HepG2 (cell line): ENCODE measurements around the gene BICRA. TPM values are rescaled to one million over a fixed set of nuclear protein-coding genes. Genes with fewer than 3 reads are reported as not detected.

Experiments used
- ATAC-seq: fragments of 200-7000 bp; cut with Tn5 transposase; 3 replicates; pipeline ENCODE4 v1.9.1; 2020; ENCODE audit warnings: mild to moderate bottlenecking, moderate library complexity
- BruUV-seq: library from RNA; stranded (reverse); fragments of 400-500 nt; replicated peaks from 2 replicates; lab custom pipeline; 2021; lab: Mats Ljungman, UMichigan
- CTCF ChIA-PET: fragments of 300-600 bp; formaldehyde crosslinking; extraction: SDS; loops from one replicate; lab custom pipeline; 2021; ENCODE audit warnings: low total read pairs, inconsistent platforms, low intra/inter-chr PET ratio; lab: Yijun Ruan, JAX
- POLR2A ChIA-PET: fragments of 350-600 bp; sonication (Branson Sonifier 250); formaldehyde crosslinking; loops from one replicate; lab custom pipeline; 2020; ENCODE audit warnings: antibody characterized with exemption, inconsistent platforms; lab: Yijun Ruan, JAX
- DNase-seq: peaks from one replicate; pipeline ENCODE4 v3.0.0-alpha.2; 2015; ENCODE audit warnings: low spot score
- FAIRE-seq: peaks from 3 replicates; lab custom pipeline; 2011; peaks lifted over from hg19 to GRCh38; lab: Jason Lieb, UNC
- H2AFZ ChIP-seq: one replicate; pipeline ENCODE4 v1.6.1; 2011; ENCODE audit warnings: low read length, inconsistent platforms
- H3K27ac ChIP-seq: fragments of 300-600 bp; 3 replicates; pipeline ENCODE4 v1.8.0; 2011; ENCODE audit warnings: mixed run types, mild to moderate bottlenecking, mixed read lengths, low read length, inconsistent platforms; ENCODE audit not compliant: insufficient read depth; ENCODE audit errors: extremely low read length
- H3K27me3 ChIP-seq, 2 experiments: fragments of 200-600 bp in 1 of 2; 2 replicates in 1 of 2; 3 replicates in 1 of 2; pipeline versions ENCODE4 v1.6.0 to v1.8.0; 2011; ENCODE audit warnings: low read length in 2 of 2, mild to moderate bottlenecking in 2 of 2, moderate library complexity in 2 of 2, inconsistent platforms in 1 of 2; ENCODE audit not compliant: insufficient read depth in 2 of 2, control insufficient read depth in 1 of 2
- H3K36me3 ChIP-seq, 2 experiments: fragments of 200-600 bp in 1 of 2; replicated peaks in 1 of 2; 2 replicates in 1 of 2; 3 replicates in 1 of 2; pipeline versions ENCODE4 v1.5.1 to v1.8.0; 2011; ENCODE audit warnings: low read length in 2 of 2, inconsistent platforms in 1 of 2; ENCODE audit not compliant: insufficient read depth in 2 of 2, control insufficient read depth in 1 of 2
- H3K4me1 ChIP-seq: 2 replicates; pipeline ENCODE4 v1.5.1; 2012; ENCODE audit warnings: low read length, inconsistent platforms; ENCODE audit not compliant: insufficient read depth
- H3K4me2 ChIP-seq: 2 replicates; pipeline ENCODE4 v1.6.0; 2011; ENCODE audit warnings: low read depth, low read length, inconsistent platforms
- H3K4me3 ChIP-seq, 3 experiments: fragments of 200-600 bp in 1 of 3; sonication (generic), shearing (Covaris generic) in 1 of 3; replicated peaks in 1 of 3; 2 replicates each; pipeline ENCODE4 v1.5.1; 2011 to 2016; ENCODE audit warnings: low read length in 3 of 3, inconsistent platforms in 2 of 3, low read depth in 2 of 3, mild to moderate bottlenecking in 2 of 3, control low read depth in 1 of 3, mixed read lengths in 1 of 3; ENCODE audit not compliant: insufficient read depth in 1 of 3
- H3K79me2 ChIP-seq: one replicate; pipeline ENCODE4 v1.6.1; 2011; ENCODE audit warnings: low read length, inconsistent platforms; ENCODE audit not compliant: insufficient read depth
- H3K9ac ChIP-seq: 2 replicates; pipeline ENCODE4 v1.6.0; 2011; ENCODE audit warnings: mild to moderate bottlenecking, low read depth, low read length, inconsistent platforms; ENCODE audit not compliant: insufficient read depth
- H3K9me3 ChIP-seq: 2 replicates; pipeline ENCODE4 v1.5.1; 2012; ENCODE audit warnings: mild to moderate bottlenecking, low read length
- H4K20me1 ChIP-seq: 2 replicates; pipeline ENCODE4 v1.6.0; 2011; ENCODE audit warnings: inconsistent platforms, mild to moderate bottlenecking, low read length, moderate library complexity; ENCODE audit not compliant: insufficient read depth
- CENPBD1 ChIP-seq: sonication (generic); formaldehyde crosslinking; IDR thresholded peaks from 2 replicates; pipeline ENCODE4 v1.8.0; 2022; ENCODE audit warnings: missing genetic modification reagents, low read depth, mild to moderate bottlenecking, borderline replicate concordance
- KLF9 ChIP-seq: IDR thresholded peaks from 2 replicates; pipeline ENCODE4 v1.6.1; 2016; ENCODE audit warnings: low read depth
- RBM22 ChIP-seq: fragments of 200-400 bp; formaldehyde crosslinking; optimal IDR thresholded peaks from 2 replicates; pipeline ENCODE3; 2017; ENCODE audit warnings: mild to moderate bottlenecking, low read length, moderate library complexity
- SKIL ChIP-seq: sonication (generic); formaldehyde crosslinking; IDR thresholded peaks from 2 replicates; pipeline ENCODE4 v1.8.0; 2022; ENCODE audit warnings: missing genetic modification reagents, mild to moderate bottlenecking, moderate library complexity, borderline replicate concordance
- ZNF121 ChIP-seq: sonication (generic); formaldehyde crosslinking; IDR thresholded peaks from 2 replicates; pipeline ENCODE4 v1.5.0; 2020; ENCODE audit warnings: mild to moderate bottlenecking, missing genetic modification reagents
- ZNF614 ChIP-seq: IDR thresholded peaks from 2 replicates; pipeline ENCODE4 v1.6.1; 2018; ENCODE audit warnings: missing biosample characterization, missing genetic modification reagents, inconsistent platforms, borderline replicate concordance
- ZNF782 ChIP-seq: sonication (generic); formaldehyde crosslinking; IDR thresholded peaks from 2 replicates; pipeline ENCODE4 v1.4.0; 2020; ENCODE audit warnings: missing genetic modification reagents, mild to moderate bottlenecking, borderline replicate concordance
- WGBS: methylation state at CpG from one replicate; pipeline ENCODE4 v1.1.6; 2017; ENCODE audit warnings: low lambda C conversion rate; 5-methylcytosine and 5-hydroxymethylcytosine counted together
- in situ Hi-C: cut with HindIII; loops from 2 replicates; pipeline ENCODE4 v1.10.0; 2017; ENCODE audit warnings: low pct_unique_long_range_greater_than_20kb; ENCODE audit not compliant: extremely low pct_ligation_motif_present
- intact Hi-C: fragments of 100-400 bp; cut with micrococcal nuclease; formaldehyde crosslinking; loops from one replicate; pipeline ENCODE4 v1.10.0; 2022; ENCODE audit not compliant: unreplicated experiment
- polyA plus RNA-seq, 8 experiments: library from polyadenylated mRNA; depleted of rRNA in 3 of 8; stranded (reverse) in 7 of 8; unstranded in 1 of 8; fragments of >200 nt; fragmentation: Illumina TruSeq in 4 of 8; extraction: Trizol in 4 of 8; gene quantifications; 2 replicates each; pipeline versions ENCODE4 v1.2.1 to v1.2.3, GENCODE V29; 2011 to 2016; ENCODE audit warnings: low read depth in 4 of 8, missing spikeins in 1 of 8, mixed read lengths in 1 of 8; ENCODE audit not compliant: insufficient read depth in 1 of 8
- total RNA-seq, 5 experiments: library from RNA; depleted of rRNA; stranded (reverse); fragments of >200 nt; fragmentation: Illumina TruSeq; extraction: Trizol; gene quantifications; 2 replicates each; pipeline ENCODE4 v1.2.3, GENCODE V29; 2016; ENCODE audit warnings: low read depth in 1 of 5
- TF ChIP-seq, protein P1 (sequence below): IDR thresholded peaks from 2 replicates; pipeline ENCODE4 v1.6.1; 2018; ENCODE audit warnings: missing genetic modification reagents
- TF ChIP-seq, protein P2 (sequence below), 2 experiments: sonication (generic) in 1 of 2; formaldehyde crosslinking in 1 of 2; IDR thresholded peaks; 2 replicates each; pipeline versions ENCODE4 v1.4.0 to v1.6.1; 2016 to 2020; ENCODE audit warnings: borderline replicate concordance in 1 of 2, low read depth in 1 of 2, mild to moderate bottlenecking in 1 of 2, missing genetic modification reagents in 1 of 2
- TF ChIP-seq, protein P3 (sequence below): sonication (generic); formaldehyde crosslinking; IDR thresholded peaks from 2 replicates; pipeline ENCODE4 v1.8.1; 2023; ENCODE audit warnings: mild to moderate bottlenecking, missing genetic modification reagents, borderline replicate concordance

Gene BICRA
- total and polyA plus RNA-seq, 2 of the 13 experiments (the other 11 are each of a cell fraction or from before 2014, with no cell fraction given) = 0.55 to 0.71 TPM

DNA sequence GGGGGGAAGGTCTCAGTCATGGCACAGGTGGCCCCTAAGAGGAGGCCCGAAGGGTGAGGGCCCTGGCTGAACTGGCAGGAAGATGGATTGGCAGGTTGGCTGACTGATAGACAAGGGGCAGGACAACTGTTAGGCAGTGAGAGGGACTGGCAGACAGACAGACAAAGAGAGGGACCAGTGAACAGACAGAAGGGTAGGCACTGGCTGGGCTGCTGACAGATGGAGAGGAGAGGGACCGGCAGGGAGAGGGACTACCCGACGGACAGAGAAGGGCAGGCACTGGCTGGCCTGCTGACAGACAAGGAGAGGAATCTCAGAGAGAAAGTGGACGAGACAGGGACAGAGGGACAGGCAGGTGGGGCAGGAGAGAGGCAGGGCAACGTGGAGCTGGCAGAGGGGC lies 72.5 kb downstream of the BICRA start:
- in situ Hi-C loops = no loop called here
- Histone ChIP-seq H3K27ac (no peak overlapping the region), H3K4me1 (no peaks in the 10 kb centered on the region), H4K20me1 (no peaks in the 10 kb centered on the region), H3K4me2 (no peak overlapping the region), H3K9me3 (no peaks in the 10 kb centered on the region), H3K9ac (no peak overlapping the region), H3K36me3 (peaks cover 0 to 4% of the 10 kb centered on the region in 2 experiments; a peak in 2 of 5 replicates), H3K79me2 (no peaks in the 10 kb centered on the region), H2AFZ (no peak overlapping the region), H3K4me3 (no peak overlapping the region), H3K27me3 (no peaks in the 10 kb centered on the region)
- CTCF ChIA-PET = no interaction called here
- 95% methylated on average over 6 of the region's 6 CpGs for WGBS
- ATAC-seq (no peak), FAIRE-seq (no peak)
- intact Hi-C loops = no loop called here
- no TSS peak for BruUV-seq
- POLR2A ChIA-PET = no interaction called here
- TF ChIP-seq ZNF121 (no peak), CENPBD1 (CRISPR knock-in tag) (no peak), SKIL (CRISPR knock-in tag) (no peak), RBM22 (peak; percentile 27), KLF9 (CRISPR knock-in tag) (no peak)
- TF ChIP-seq, all 625 proteins: peak for 1
- no peak for DNase-seq

DNA sequence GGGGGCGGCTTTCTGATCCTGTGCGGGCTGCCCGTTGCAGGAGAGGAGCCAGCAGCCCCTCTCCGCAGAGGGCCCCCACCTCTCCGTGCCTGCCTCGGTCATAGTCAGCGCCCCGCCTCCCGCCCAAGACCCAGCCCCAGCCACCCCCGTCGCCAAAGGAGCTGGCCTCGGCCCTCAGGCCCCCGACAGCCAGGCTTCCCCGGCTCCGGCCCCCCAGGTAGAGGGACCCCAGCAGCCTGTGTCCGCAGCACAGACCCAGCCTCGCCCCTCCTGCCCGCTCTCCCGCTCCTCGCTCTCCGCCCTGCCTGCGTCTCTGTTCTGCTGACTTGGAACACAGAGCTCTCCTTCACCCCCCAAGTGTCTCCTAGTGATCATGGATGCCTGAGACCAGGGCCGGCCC lies 73.0 kb downstream of the BICRA start:
- H3K4me3 ChIP-seq = no peak overlapping the region
- no peaks in the 10 kb centered on the region for H3K27me3 ChIP-seq
- H2AFZ ChIP-seq = no peak overlapping the region
- no TSS peak for BruUV-seq
- H3K9me3 ChIP-seq = no peaks in the 10 kb centered on the region
- in situ Hi-C loops = no loop called here
- intact Hi-C loops = no loop called here
- ChIA-PET POLR2A (no interaction called here), CTCF (no interaction called here)
- FAIRE-seq (no peak), ATAC-seq (no peak), DNase-seq (no peak)
- H3K36me3 ChIP-seq = peaks cover 0 to 2% of the 10 kb centered on the region in 2 experiments; a peak in 2 of 5 replicates
- no peak overlapping the region for H3K4me2 ChIP-seq
- no peaks in the 10 kb centered on the region for H4K20me1 ChIP-seq
- H3K79me2 ChIP-seq = no peaks in the 10 kb centered on the region
- no peak overlapping the region for H3K27ac ChIP-seq
- 98% methylated on average over 14 of the region's 23 CpGs for WGBS
- no peak overlapping the region for H3K9ac ChIP-seq
- H3K4me1 ChIP-seq = no peaks in the 10 kb centered on the region
- TF ChIP-seq, protein P1, sequence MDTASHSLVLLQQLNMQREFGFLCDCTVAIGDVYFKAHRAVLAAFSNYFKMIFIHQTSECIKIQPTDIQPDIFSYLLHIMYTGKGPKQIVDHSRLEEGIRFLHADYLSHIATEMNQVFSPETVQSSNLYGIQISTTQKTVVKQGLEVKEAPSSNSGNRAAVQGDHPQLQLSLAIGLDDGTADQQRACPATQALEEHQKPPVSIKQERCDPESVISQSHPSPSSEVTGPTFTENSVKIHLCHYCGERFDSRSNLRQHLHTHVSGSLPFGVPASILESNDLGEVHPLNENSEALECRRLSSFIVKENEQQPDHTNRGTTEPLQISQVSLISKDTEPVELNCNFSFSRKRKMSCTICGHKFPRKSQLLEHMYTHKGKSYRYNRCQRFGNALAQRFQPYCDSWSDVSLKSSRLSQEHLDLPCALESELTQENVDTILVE = no peak
- TF ChIP-seq ZNF782 (CRISPR knock-in tag) = no peak
- TF ChIP-seq, protein P2, sequence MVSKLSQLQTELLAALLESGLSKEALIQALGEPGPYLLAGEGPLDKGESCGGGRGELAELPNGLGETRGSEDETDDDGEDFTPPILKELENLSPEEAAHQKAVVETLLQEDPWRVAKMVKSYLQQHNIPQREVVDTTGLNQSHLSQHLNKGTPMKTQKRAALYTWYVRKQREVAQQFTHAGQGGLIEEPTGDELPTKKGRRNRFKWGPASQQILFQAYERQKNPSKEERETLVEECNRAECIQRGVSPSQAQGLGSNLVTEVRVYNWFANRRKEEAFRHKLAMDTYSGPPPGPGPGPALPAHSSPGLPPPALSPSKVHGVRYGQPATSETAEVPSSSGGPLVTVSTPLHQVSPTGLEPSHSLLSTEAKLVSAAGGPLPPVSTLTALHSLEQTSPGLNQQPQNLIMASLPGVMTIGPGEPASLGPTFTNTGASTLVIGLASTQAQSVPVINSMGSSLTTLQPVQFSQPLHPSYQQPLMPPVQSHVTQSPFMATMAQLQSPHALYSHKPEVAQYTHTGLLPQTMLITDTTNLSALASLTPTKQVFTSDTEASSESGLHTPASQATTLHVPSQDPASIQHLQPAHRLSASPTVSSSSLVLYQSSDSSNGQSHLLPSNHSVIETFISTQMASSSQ (IDR thresholded peaks at IDR 0.05; ENCODE audit: low read depth) = no peak
- TF ChIP-seq, protein P2 (CRISPR knock-in tag; IDR thresholded peaks at IDR 0.05; ENCODE audit: borderline replicate concordance) = no peak
- TF ChIP-seq ZNF614 (CRISPR knock-in tag) = no peak
- TF ChIP-seq, protein P3, sequence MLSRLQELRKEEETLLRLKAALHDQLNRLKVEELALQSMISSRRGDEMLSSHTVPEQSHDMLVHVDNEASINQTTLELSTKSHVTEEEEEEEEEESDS = no peak
